GM19395 (cell line): ENCODE results near the gene WDR54.
"Not testable (repeated sequence)": the region's sequence is repeated elsewhere in the genome, so short reads cannot be mapped to it uniquely, and the experiment has no call there.

Experiments
- ATAC-seq: cut with Tn5 transposase; IDR thresholded peaks from one replicate; pipeline ENCODE4 v1.9.1; 2021; ENCODE audit warnings: mild to moderate bottlenecking, moderate library complexity; ENCODE audit not compliant: unreplicated experiment

WDR54 gene

DNA sequence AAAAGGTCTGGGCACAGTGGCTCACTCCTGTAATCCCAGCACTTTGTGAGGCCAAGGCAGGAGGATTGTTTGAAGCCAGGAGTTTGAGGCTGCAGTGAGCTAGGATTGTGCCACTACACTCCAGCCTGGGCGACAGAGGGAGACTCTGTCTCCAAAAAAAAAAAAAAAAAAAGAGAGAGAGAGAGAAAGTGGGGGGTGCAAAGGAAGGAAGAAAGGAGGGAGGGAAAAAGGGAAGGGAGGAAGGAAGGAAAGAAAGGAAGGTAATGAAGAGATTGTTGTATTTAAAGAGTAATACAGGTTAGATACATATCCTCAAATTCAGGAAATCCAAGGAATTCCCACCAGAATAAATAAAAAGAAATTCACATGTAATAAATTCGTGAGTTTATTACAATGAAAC, 19.6 kb upstream of the WDR54 start:
- ATAC-seq, result no peak

DNA sequence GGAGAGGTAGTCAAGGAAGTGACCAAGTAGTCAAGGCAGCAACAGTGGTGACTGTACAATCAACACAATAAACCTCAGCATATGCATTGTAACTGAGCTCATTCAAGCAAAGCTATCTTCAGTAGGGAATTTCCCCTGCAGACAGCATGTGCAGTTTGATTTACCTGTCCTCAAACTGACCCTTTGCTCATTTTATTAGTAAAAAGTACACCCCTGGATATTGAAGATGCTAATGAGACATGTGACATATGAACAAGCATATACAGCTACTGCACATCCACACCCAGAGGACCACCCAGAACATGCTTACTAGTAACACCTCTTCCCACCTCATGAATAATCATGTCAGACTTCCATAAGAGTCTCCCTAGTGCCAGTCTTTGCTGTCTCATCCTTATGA, 15.5 kb upstream of the WDR54 start:
- no peak for ATAC-seq

DNA sequence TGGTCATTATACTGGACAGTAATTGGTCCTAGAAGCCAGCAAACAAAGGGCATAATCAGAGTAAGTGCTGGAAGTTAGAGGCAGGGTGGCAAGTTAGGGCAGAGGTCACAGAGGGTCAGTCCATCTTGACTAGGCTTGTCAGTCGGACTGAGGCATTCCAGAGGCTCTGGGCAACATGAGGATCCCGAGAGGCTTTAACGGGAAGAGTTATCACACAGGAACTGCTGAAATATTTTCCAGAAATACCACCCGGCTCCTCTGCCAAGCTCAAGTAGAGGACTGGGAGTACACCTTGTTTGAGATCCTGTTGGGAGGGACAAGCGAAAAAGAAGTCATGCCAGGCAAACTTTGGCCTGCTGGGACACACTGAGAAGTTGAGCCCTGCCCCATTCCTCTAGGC, 13.8 kb upstream of the WDR54 start:
- ATAC-seq, result no peak

DNA sequence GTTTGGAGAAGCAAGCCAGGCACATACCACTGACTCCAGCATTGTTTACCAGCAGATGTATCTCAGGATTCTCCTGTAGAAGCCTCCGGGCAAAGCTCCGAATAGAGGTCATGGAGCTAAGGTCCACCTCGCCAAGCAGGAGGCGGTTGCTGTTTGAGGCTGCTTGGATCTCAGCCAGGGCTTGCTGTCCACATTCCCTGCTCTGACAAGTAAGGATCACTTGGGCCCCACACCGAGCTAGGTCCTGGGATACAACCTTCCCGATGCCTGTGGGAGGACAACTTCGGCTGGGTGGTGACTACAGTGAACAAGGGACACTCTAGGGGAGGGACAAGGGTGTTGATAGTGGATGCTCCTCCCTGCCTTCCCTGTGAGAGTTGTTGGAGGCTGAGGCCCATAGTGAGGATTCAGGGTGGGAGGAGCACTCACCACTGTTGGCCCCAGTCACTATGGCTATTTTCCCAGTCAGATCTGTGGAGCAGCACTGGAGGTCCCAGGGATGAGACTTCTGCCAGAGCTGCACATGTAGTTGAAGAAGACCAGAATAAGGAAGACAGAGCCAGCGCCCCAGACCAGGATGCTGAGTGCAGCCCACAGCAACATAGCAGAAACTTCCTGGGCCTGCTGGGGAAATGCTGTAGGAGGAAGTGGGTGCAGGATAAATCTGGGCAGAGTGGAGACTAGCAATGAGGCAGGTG, 8.4 kb upstream of the WDR54 start:
- ATAC-seq, result no peak

DNA sequence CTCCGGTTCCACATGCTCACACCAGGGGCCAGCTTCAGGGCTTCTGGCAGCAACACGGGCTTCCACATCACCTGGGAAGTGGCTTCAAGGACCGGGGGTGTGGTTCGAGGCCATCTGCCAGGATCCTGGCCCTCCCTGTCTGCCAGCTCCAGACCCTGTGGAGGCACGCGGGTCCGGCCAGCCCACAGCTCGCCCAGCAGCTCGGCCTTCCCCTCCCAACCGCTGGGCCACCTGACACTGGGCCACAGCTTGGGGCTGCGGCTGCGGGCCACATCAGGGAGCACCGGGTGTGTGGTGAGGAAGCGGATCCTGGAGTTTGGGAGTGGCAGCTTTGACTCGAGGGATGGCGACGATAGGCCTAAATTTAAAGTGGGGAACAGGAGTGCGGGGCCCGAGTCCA, 7.1 kb upstream of the WDR54 start:
- no peak for ATAC-seq

DNA sequence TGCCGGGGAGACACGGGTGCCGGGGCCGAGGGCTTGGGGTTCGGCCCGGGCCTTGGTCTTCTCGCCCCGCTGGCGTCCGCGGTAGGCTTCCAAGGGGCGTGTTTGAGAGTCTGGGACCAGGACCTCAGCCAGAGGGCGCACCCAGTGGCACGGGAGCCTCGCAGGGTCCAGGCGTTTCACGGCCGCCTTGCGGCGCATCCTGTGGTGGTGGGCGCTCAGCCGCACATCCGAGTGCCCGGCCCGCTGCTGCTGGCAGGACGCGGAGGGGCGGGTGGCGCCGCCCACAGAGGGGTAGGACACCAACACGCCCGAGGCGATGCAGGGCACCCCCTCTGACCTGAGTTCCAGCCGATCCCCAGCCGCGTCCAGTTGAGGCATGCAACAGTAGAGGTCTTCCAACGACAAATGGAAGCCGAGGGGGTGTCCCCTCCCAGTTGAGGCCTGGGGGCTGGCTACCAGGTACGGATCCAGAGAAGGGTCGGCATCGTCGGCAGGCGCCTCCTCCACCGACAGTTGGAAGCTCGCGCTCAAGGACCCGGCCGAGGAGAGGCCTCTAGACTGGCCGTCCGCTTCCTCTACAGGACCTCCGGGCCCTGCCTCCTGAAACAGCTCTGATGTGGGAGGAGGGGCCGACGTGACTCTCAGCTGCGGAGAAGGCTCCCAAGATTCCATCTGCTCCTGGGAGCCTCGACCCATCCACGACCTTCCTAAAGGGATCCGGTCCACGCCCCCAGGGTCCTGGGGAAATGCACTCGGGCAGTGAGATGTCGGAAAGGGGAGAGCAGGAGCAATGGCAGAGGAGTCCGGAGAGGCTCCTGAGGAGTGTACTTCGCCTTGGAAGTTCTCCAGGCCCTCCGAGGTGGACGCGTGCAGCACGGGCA, 6.4 kb upstream of the WDR54 start:
- no peak for ATAC-seq

DNA sequence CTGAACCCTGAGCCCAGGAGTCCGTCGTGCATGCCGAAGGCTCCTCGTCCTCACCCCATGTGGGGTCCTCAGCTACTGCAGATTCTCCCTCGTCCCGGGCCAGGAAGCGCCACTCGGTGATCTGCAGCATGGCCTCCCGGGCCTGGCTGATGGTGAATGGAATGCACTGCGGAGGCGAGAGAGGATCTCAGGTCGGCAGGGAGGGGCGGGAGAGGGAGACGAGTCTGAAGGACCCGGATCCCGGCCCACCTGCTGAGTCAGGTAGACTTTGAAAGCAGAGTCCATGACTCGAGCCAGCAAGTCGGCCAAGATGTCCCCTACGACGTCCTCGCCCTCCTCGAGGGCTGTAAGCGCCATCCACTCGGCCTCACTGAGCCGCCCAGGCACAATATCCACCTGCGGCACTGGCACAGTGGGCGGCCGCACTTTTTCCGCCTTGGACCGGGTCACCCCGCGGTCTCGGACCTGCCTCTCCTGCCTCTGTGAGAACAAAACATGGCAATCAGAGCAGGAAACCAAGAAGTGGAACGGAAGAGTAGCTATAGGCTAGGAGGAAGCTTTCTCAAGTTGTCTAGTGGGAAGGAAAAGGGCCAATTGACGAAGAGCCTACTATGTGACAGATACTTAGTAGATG, 5.7 kb upstream of the WDR54 start:
- ATAC-seq, result no peak

DNA sequence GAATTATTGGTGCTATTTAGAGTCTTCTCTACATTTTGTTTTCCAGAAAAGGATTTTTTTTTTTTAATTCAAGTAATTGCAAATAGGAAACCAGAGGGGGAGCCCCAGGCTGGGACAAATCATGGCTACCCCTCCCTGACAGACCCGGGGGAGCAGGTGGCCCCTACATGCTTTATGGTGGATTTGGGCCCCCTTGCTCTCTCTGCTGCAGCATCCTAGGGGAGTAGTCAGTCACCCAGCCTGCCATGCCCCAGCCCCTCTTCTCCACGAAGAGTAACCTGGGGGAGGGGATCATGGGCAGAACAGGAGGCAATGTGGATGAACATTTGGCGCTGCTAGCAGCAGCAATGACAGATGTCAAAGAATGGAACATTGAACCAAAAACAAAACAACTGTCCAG, 4.8 kb upstream of the WDR54 start:
- no peak for ATAC-seq

DNA sequence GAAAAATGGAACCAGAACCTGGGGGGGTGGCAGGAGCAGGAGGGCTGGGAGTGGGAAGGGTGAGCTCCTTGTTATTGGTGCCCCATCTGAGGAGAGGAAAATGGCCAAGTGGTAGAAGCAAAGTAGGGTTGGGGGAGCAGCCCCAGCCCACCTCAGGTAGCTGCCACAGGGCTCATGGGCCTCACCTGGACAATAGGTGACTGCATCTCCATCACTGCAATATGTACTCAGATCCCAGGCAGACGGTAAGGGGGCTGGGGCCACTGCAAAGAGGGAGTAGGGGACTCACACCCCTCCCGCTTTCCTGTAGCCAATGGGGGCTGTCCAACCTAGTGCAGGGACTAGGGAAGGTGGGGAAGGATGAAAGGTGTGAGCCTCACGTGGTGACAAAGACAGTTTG, 4.3 kb upstream of the WDR54 start:
- ATAC-seq, result no peak

DNA sequence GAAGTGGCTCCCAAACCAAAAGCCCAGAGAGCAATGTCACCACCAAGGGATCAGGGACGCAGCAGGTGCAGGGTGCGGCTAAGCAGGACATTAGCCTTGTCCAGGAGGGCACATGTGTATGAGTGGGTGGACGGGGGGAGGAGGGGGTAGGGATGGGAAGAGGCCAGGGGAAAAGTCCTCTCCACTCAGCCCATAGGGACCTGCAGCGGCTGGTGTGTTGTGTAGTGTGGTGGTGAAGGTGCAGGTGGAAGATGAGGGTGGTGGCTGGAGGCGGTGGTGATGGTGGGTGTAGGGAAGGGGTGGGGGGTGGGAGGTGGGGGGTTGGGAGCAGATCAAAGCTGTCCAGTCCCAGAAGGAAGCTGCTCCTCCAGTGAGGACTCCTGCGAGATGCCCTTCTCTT, 3.8 kb upstream of the WDR54 start:
- no peak for ATAC-seq

DNA sequence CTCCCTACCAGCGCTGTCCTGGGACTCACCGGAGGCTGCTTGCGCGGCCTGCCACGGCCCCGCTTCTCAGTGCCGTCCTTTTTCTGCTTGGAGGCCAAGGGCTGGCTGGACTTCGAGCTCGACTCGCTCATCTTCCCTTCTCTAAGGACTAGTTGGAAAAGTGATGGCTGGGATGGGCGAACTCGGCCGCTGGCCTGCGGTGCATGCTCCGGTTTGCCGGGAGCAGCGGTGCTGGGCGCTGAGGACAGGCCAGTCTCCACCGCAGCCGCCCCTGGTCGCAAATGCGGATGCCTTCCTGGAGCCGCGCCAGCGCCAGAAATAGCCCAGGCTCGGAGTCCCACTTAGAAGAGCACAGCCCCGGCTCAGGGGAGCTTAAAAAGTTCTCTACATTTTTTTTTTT, 3.2 kb upstream of the WDR54 start:
- no peak for ATAC-seq

DNA sequence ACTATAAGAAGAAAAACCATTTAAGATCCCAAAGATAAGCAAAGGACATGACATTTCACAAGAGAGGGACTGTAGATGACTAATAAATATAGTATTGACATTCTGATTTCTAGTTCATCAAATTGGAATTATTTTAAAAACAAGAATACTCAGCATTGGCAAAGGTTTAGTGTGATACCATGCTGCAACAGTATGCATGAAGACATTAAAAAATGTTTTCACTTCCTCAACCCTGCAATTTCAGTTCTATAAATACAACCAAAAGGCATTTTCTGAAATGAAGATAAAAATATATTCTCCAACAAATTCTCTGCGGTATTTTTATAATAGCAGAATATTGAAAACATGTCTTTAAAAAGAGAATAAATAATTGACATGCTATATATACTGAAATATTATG, 2.2 kb upstream of the WDR54 start:
- no peak for ATAC-seq

DNA sequence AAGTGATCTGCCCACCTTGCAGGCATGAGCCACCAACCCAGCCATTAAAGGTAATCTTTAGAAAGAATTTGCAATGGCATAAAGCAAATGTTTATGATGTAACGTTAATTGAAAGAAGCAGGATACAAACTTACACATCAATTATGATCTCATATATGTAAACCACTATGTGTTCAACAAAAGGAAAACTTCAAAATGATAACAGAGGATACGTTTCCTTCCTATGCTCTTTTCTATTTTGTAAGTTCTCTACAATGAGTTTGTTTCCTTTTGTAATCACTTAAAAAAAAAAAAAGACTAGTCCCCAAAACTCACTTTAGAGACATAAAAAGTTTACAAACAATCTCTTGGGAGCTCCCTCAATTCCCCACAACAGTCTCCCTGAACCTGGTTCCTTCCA, 1.5 kb upstream of the WDR54 start:
- no peak for ATAC-seq

DNA sequence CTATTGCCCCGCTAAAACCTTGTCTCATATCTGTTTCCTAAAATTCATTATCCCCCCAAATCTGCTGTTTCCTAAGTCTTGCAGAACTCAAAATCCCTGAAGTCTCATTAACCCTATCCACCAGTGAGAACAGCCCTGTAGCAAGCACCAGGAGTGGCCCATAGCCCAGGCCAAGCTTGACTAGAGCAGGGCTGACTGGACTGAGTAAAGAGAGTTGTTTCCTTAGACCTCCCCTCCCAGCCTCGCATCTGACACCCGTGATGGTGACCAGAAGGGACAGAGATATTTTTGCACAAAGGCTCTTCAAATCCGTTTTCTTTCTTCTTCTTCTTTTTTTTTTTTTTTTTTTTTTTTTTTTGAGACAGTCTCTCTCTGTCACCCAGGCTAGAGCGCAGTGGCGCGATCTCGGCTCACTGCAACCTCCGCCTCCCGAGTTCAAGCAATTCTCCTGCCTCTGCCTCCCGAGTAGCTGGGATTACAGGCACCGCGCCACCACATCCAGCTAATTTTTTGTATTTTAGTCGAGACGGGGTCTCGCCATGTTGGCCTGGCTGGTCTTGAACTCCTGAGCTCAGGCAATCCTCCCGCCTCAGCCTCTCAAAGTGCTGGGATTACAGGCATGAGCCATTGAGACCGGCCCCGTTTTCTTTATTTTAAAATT, 957 bp upstream of the WDR54 start:
- not testable (repeated sequence) for ATAC-seq

DNA sequence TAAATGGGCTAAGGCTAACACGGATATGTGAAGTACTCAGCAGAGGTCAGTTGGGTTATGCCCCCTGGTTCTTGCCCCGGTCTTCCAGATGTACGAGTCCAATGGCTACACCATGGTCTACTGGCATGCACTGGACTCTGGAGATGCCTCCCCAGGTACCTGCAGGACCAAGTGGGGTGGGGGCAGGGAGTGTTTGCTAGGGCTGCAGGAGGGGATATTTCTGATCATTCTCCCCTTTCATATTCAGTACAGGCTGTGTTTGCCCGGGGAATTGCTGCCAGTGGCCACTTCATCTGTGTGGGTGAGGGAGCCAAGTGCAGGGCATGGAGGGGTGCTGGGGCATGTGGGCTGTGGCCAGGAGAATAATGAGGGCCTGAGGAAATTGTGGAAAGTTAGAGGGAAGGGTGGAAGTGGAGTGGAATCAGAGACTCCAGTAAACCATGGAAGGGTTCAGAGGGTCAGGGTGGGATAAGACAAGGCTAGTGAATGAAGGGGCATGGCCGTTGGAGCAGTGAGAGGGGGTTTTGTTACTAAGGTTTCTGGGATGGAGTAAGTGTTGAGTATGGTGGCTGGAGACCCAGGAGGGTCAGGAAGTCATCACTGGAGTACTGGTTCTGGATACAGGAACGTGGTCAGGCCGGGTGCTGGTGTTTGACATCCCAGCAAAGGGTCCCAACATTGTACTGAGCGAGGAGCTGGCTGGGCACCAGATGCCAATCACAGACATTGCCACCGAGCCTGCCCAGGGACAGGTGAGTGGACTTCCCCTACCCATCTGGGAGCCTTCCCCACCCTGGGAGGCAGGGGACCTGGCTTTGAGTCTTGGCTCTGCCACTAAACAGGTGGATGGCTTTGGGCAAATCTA, 1.9 kb downstream of the WDR54 start:
- no peak for ATAC-seq

DNA sequence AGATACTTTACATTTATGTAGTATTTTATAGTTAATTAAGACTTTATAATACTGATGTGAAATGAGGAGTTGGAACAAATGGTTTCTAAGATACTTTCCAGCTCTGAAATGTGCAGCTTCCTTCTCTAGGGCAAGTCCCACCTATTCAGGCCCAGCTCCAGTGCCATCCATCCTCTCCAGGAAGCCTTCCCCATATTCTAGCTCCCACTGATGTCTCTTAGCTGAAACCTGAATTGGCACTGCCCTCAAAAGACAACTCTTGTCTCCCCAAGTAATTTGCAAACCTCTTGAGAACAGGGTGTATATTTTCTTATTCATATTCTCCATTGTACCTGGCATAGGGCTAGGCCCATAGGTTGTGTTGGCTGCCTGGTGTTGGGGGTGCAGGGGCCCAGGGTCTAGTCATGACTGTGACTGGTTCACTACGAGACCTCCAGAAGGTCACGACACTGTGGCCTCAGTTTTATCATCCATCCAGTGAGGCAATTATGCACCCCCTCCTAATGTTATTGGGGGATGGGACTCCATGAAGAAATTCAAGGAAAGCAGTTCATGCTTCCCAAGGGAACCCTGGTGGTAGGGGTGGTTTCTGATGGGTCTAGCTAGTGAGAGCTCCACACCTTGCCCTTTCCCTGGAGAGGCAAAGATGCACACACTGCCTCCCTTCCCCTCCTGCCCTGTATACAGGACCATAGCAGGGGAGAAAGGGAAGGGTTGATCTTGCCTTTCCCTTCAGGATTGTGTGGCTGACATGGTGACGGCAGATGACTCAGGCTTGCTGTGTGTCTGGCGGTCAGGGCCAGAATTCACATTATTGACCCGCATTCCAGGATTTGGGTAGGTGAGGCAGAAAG, 2.8 kb downstream of the WDR54 start:
- ATAC-seq, result no peak

DNA sequence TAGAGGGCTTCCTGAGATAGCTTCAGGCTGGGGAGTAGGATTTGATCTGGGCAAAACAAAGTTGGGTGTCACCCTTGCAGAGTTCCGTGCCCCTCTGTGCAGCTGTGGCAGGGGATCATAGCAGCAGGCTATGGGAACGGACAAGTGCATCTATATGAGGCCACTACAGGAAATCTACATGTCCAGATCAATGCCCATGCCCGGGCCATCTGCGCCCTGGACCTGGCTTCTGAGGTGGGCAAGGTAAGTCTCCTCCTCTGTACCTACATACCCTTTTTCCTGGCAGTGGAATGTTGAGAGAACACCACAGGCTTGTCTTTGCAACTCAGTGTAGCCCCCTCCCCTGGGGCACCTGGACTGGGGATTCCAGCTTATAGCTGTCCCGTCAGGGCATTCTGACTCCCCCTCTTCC, 3.5 kb downstream of the WDR54 start:
- no peak for ATAC-seq

DNA sequence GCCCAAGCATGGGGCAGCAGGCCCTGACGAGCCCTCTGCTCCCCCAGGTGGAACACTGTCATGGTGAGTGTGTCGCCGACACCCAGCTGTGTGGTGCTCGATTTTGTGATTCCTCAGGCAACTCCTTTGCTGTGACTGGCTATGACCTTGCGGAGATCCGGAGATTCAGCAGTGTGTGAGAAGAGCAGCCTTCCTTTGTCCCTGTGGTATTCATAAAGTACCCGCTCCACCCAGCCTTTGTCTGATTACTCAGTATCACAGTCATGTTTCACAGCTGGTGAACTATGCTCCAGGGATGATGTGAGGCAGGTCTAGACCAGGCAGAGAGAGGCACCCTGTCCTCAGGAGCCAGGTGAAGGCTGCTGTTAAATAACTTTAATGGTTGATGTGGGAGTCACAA, 4.0 kb downstream of the WDR54 start:
- ATAC-seq, result no peak

DNA sequence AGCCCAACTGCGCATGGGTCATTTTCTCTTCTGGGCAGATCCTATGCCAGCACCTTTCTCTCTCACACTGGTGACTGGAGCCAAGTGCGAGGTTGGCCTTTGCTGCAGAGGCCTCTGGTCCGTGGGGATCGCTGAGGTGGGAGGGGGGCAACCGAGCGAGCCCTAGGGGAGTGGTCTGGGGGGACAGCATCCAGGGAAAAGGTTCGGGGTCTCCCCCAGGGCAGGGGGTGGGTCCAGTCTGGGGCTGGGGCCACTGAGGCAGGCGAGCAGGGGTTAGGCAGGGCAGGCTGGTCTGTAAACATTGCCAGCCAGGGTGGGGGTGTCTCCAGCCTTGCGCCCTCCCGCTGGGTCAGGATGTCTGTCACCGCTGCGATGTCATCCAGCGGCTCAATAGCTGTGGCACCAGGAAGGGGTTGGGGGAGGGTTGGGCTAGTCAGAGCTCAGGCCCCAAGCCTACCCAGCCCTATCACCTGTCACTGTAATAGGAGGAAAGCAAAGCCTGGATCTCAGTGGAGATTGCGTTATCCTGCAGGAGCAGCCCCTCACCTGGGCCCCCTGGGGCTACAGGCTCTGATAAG, 4.7 kb downstream of the WDR54 start:
- no peak for ATAC-seq
